SK-N-SH treated with all-trans-retinoic acid at 6 μM for 48 hours (cell line): Measurements from ENCODE around the gene MED26.

Source experiments
- ATAC-seq: fragments of 200-7000 bp; cut with Tn5 transposase; 3 replicates; pipeline ENCODE4 v1.9.1; 2020; ENCODE audit warnings: mild to moderate bottlenecking, moderate library complexity
- BACH2 ChIP-seq: fragments of 250-450 bp; sonication (Bioruptor Pico); IDR thresholded peaks from 2 replicates; pipeline ENCODE4 v1.9.0; 2021; ENCODE audit warnings: mild to moderate bottlenecking, borderline replicate concordance
- CREB5 ChIP-seq: fragments of 250-450 bp; sonication (Bioruptor Pico); IDR thresholded peaks from 2 replicates; pipeline ENCODE4 v1.5.1; 2020; ENCODE audit warnings: low read depth, mild to moderate bottlenecking, moderate library complexity
- CSDC2 ChIP-seq: fragments of 250-450 bp; sonication (Bioruptor Pico); IDR thresholded peaks from 2 replicates; pipeline ENCODE4 v1.5.0; 2020; ENCODE audit warnings: mild to moderate bottlenecking, moderate library complexity
- CSRNP3 ChIP-seq: fragments of 250-450 bp; sonication (Bioruptor Pico); IDR thresholded peaks from 2 replicates; pipeline ENCODE4 v1.5.1; 2021; ENCODE audit warnings: mild to moderate bottlenecking, moderate library complexity
- ESRRG ChIP-seq: fragments of 250-450 bp; sonication (Bioruptor Pico); IDR thresholded peaks from 2 replicates; pipeline ENCODE4 v1.6.1; 2021; ENCODE audit warnings: mild to moderate bottlenecking
- GLIS3 ChIP-seq: fragments of 250-450 bp; sonication (Bioruptor Pico); IDR thresholded peaks from 2 replicates; pipeline ENCODE4 v1.5.0; 2020; ENCODE audit warnings: mild to moderate bottlenecking, moderate library complexity
- ISL1 ChIP-seq: fragments of 250-450 bp; sonication (Bioruptor Pico); IDR thresholded peaks from 2 replicates; pipeline ENCODE4 v2.1.2; 2022; ENCODE audit warnings: mild to moderate bottlenecking, moderate library complexity
- OSR1 ChIP-seq: fragments of 250-450 bp; sonication (Bioruptor Pico); IDR thresholded peaks from 2 replicates; pipeline ENCODE4 v1.8.0; 2022; ENCODE audit warnings: moderate library complexity, mild to moderate bottlenecking, inconsistent platforms
- PATZ1 ChIP-seq: fragments of 250-450 bp; sonication (Bioruptor Pico); IDR thresholded peaks from 2 replicates; pipeline ENCODE4 v1.8.0; 2020; ENCODE audit warnings: mild to moderate bottlenecking, moderate library complexity, borderline replicate concordance
- POU6F1 ChIP-seq: fragments of 250-450 bp; sonication (Bioruptor Pico); IDR thresholded peaks from 2 replicates; pipeline ENCODE4 v1.8.0; 2021; ENCODE audit warnings: low read depth, mild to moderate bottlenecking, moderate library complexity, borderline replicate concordance
- PPARA ChIP-seq: fragments of 250-450 bp; sonication (Bioruptor Pico); IDR thresholded peaks from 2 replicates; pipeline ENCODE4 v1.5.0; 2020; ENCODE audit warnings: mild to moderate bottlenecking, borderline replicate concordance
- TCF4 ChIP-seq: fragments of 250-450 bp; sonication (Bioruptor Pico); IDR thresholded peaks from 2 replicates; pipeline ENCODE4 v1.8.0; 2021; ENCODE audit warnings: mild to moderate bottlenecking, moderate library complexity, borderline replicate concordance
- TOX ChIP-seq: fragments of 250-450 bp; sonication (Bioruptor Pico); IDR thresholded peaks from 2 replicates; pipeline ENCODE4 v1.8.0; 2021; ENCODE audit warnings: mild to moderate bottlenecking, moderate library complexity, borderline replicate concordance
- TSHZ2 ChIP-seq: fragments of 250-450 bp; sonication (Bioruptor Pico); IDR thresholded peaks from 2 replicates; pipeline ENCODE4 v1.5.0; 2020; ENCODE audit warnings: mild to moderate bottlenecking, moderate library complexity
- ZC3H10 ChIP-seq: fragments of 250-450 bp; sonication (Bioruptor Pico); IDR thresholded peaks from 2 replicates; pipeline ENCODE4 v1.5.1; 2021; ENCODE audit warnings: mild to moderate bottlenecking, moderate library complexity
- ZFP3 ChIP-seq: fragments of 250-450 bp; sonication (Bioruptor Pico); IDR thresholded peaks from 2 replicates; pipeline ENCODE4 v1.5.0; 2020; ENCODE audit warnings: mild to moderate bottlenecking, moderate library complexity
- ZNF565 ChIP-seq: fragments of 450-650 bp; formaldehyde crosslinking; conservative IDR thresholded peaks from 2 replicates; pipeline ENCODE4 v1.5.0; 2020; ENCODE audit warnings: low read depth, mild to moderate bottlenecking, moderate library complexity
- ZNF70 ChIP-seq: fragments of 450-650 bp; formaldehyde crosslinking; IDR thresholded peaks from 2 replicates; pipeline ENCODE4 v1.5.0; 2020; ENCODE audit warnings: mild to moderate bottlenecking, moderate library complexity
- ZNF8 ChIP-seq: fragments of 450-650 bp; formaldehyde crosslinking; IDR thresholded peaks from 2 replicates; pipeline ENCODE4 v1.5.0; 2020; ENCODE audit warnings: mild to moderate bottlenecking, moderate library complexity

The MED26 gene

GRCh38 chr19:16623066-16623465 is 4.9 kb downstream of the MED26 start:
- TF ChIP-seq CSDC2 (CRISPR knock-in tag) (no peak), GLIS3 (CRISPR knock-in tag) (no peak), ESRRG (no peak), POU6F1 (no peak), BACH2 (no peak), ZNF70 (CRISPR knock-in tag) (no peak), ZC3H10 (no peak), ZFP3 (CRISPR knock-in tag) (no peak), CSRNP3 (CRISPR knock-in tag) (no peak), TSHZ2 (no peak), ISL1 (CRISPR knock-in tag) (no peak), ZNF8 (CRISPR knock-in tag) (no peak)
- no peak for ATAC-seq

GRCh38 chr19:16621165-16621800 is 6.7 kb downstream of the MED26 start:
- no peak for ATAC-seq
- no peak for TF ChIP-seq CSDC2 (CRISPR knock-in tag)
- no peak for TF ChIP-seq TCF4 (CRISPR knock-in tag)
- TF ChIP-seq ZC3H10: no peak
- TF ChIP-seq ZNF8 (CRISPR knock-in tag): no peak
- no peak for TF ChIP-seq TOX (CRISPR knock-in tag)
- no peak for TF ChIP-seq ISL1 (CRISPR knock-in tag)
- TF ChIP-seq OSR1 (CRISPR knock-in tag): no peak
- TF ChIP-seq ZNF565 (CRISPR knock-in tag): no peak
- TF ChIP-seq PPARA (CRISPR knock-in tag): no peak
- no peak for TF ChIP-seq TSHZ2
- no peak for TF ChIP-seq CSRNP3 (CRISPR knock-in tag)
- TF ChIP-seq POU6F1: no peak
- no peak for TF ChIP-seq CREB5 (CRISPR knock-in tag)
- no peak for TF ChIP-seq PATZ1 (CRISPR knock-in tag)
- TF ChIP-seq, all 23 proteins: peak for 0
